Measurements from ENCODE around the gene JAKMIP2. TPM values are rescaled to one million over a fixed set of nuclear protein-coding genes. Genes with fewer than 3 reads are reported as not detected.

The JAKMIP2 gene
- total RNA-seq, 1 donor from 2014 or later: not detected

DNA sequence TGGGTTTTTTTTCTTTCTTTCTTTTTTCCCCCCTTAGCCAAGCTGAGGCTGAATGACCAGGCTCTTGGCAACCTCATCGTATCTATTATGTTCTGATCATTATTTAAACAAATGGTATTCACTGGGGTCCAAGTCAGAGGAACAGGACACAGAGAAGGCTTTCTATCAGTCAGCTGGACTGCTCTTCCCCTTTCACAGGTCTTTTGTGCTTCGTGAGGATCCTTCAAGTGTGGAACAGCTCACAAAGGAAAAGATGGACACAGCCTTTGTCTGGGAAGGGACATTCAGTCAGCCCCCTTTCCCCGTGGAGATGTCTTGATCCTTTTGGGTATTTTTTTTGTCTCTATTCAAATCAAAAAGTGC lies 218.4 kb downstream of the JAKMIP2 start:
- Histone ChIP-seq H3K36me3 (ENCODE audit: control insufficient read depth, insufficient read depth, low read length) (no peaks in the 10 kb centered on the region), H3K4me3 (ENCODE audit: low read depth, low read length) (no peak overlapping the region), H3K27me3 (ENCODE audit: control insufficient read depth, insufficient read depth, low read length) (no peaks in the 10 kb centered on the region)
- FAIRE-seq (no peak), DNase-seq (ENCODE audit: low read depth) (no peak)
- TF ChIP-seq, protein P1, sequence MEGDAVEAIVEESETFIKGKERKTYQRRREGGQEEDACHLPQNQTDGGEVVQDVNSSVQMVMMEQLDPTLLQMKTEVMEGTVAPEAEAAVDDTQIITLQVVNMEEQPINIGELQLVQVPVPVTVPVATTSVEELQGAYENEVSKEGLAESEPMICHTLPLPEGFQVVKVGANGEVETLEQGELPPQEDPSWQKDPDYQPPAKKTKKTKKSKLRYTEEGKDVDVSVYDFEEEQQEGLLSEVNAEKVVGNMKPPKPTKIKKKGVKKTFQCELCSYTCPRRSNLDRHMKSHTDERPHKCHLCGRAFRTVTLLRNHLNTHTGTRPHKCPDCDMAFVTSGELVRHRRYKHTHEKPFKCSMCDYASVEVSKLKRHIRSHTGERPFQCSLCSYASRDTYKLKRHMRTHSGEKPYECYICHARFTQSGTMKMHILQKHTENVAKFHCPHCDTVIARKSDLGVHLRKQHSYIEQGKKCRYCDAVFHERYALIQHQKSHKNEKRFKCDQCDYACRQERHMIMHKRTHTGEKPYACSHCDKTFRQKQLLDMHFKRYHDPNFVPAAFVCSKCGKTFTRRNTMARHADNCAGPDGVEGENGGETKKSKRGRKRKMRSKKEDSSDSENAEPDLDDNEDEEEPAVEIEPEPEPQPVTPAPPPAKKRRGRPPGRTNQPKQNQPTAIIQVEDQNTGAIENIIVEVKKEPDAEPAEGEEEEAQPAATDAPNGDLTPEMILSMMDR (IDR thresholded peaks at IDR 0.05; ENCODE audit: insufficient read depth, low read length, severe bottlenecking): no peak

DNA sequence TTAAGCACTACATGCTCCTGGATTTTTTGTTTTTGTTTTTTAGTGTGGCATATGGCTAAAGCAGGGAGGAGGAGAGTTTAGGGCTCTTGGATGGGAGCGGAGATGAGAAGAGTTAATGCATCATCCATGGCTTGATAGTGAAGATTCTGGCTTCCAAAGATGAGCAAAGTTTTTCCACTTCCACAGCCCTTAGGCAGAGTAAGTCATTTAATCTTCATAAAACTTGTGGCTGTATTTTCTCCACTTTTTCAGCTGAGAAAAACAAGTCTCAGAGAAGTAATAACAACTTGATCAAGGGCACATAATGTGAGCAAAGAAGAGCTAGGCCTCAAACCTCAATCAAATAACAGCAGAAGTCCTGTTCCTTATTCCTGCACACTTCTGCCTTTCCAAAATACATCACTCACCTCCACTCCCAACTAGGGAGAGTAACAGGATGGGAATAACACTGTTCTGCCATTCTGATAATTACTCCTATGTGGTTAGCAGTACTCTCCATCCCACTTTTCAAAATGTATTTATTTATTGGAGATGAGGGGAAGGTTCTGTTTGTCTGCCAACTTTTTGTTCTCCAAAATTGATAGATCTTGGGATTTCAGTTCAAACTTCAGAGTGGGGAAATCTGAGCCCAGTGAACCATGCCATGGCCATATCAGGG lies 218.9 kb downstream of the JAKMIP2 start:
- H3K4me3 ChIP-seq (ENCODE audit: low read depth, low read length): no peak overlapping the region
- TF ChIP-seq, protein P1 (IDR thresholded peaks at IDR 0.05; ENCODE audit: insufficient read depth, low read length, severe bottlenecking): no peak
- H3K36me3 ChIP-seq (ENCODE audit: control insufficient read depth, insufficient read depth, low read length): no peaks in the 10 kb centered on the region
- FAIRE-seq (no peak), DNase-seq (ENCODE audit: low read depth) (no peak)
- H3K27me3 ChIP-seq (ENCODE audit: control insufficient read depth, insufficient read depth, low read length): no peaks in the 10 kb centered on the region

DNA sequence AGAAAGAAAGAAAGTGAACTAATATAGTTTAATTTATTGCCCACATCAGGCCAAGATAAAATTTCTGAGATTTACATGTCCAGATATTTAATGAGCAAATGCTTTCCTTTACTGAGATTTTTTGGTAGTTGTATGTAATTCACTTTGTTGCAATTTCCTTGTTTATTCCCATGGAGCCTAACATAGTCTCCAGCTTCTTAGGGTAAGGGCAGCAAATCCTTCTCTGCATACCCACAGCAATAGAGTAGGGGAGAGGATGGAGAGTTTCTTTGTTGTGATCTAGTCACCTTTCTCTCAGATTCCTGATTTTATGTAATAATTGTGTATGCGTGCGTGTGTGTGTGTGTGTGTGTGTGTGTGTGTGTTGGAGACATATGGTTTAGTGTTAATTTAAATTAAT lies 221.1 kb downstream of the JAKMIP2 start:
- DNase-seq (ENCODE audit: low read depth) (no peak), FAIRE-seq (no peak)
- Histone ChIP-seq H3K36me3 (ENCODE audit: control insufficient read depth, insufficient read depth, low read length) (no peaks in the 10 kb centered on the region), H3K27me3 (ENCODE audit: control insufficient read depth, insufficient read depth, low read length) (no peaks in the 10 kb centered on the region), H3K4me3 (ENCODE audit: low read depth, low read length) (no peak overlapping the region)
- TF ChIP-seq, protein P1 (IDR thresholded peaks at IDR 0.05; ENCODE audit: insufficient read depth, low read length, severe bottlenecking): no peak

DNA sequence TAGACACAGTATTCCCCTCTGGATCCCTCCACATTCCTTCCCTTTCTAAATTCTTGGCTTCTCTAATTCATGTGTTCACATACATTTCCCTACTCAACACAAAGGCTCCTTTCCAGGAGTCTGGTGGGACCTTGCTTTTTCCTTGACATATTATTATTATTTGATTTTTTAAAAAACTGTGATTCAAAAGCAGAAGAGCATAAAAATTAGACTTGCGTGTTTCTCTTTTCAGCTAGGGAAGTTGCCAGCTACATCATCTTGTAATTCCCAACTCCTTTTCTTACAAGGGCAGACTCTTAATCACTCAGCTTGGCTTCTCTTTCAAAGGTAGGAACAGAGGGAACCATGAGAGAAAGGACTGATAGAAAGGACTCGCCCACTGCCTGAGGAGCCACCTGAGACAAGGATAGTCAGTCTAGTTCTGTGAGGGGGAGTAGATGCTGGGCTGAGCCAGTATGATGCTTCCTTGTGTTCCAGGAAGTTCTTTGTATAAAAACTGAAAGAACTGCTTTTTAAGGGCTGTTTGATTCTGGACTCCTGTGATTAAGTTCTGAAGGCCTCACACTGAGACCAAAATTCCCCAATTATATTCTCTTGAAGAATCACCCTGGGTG lies 221.7 kb downstream of the JAKMIP2 start:
- DNase-seq (ENCODE audit: low read depth) (peak; percentile 7), FAIRE-seq (no peak)
- Histone ChIP-seq H3K4me3 (ENCODE audit: low read depth, low read length) (no peak overlapping the region), H3K27me3 (ENCODE audit: control insufficient read depth, insufficient read depth, low read length) (no peaks in the 10 kb centered on the region), H3K36me3 (ENCODE audit: control insufficient read depth, insufficient read depth, low read length) (no peaks in the 10 kb centered on the region)
- TF ChIP-seq, protein P1 (IDR thresholded peaks at IDR 0.05; ENCODE audit: insufficient read depth, low read length, severe bottlenecking): no peak

DNA sequence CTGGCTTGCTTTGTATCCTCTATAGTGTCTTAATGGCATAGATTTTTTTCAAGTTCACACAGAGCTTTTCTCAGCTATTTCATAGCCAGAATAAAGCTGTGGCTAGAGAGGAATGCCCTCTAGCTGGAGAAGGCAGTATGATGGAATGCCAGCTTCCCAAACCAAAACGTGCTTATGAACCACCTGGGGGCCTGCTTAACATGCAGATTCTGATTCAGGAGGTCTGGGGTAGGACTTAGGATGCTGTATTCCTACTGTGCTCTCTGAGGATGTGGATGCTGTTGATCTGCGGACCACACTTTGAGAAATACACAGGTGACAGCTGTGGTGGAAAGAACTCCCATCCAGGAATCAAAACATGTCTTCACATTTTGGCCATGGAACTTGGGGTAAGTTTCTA lies 222.8 kb downstream of the JAKMIP2 start:
- Histone ChIP-seq H3K27me3 (ENCODE audit: control insufficient read depth, insufficient read depth, low read length) (no peaks in the 10 kb centered on the region), H3K4me3 (ENCODE audit: low read depth, low read length) (no peak overlapping the region), H3K36me3 (ENCODE audit: control insufficient read depth, insufficient read depth, low read length) (no peaks in the 10 kb centered on the region)
- TF ChIP-seq, protein P1 (IDR thresholded peaks at IDR 0.05; ENCODE audit: insufficient read depth, low read length, severe bottlenecking): peak; percentile 9
- DNase-seq (ENCODE audit: low read depth): peak; percentile 5
- no peak for FAIRE-seq

DNA sequence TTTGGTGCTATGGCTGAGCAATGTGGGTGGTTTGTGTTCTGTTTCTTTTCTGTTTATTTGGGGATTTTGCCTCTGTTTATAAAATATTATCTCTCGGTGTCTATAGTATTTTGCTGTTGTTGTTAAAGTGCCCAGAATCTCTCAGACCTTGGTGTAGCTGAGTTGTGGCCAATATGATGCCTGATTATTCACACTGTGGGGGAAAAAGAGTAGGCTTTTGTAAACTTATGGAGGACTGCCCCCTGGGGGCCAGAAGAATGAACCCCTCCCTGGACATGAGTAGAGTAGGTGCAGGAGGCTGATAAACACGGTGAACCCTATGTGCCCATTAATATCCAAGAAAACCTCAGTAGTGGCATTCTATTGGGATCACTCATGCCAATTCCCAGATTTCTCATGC lies 223.7 kb downstream of the JAKMIP2 start:
- H3K36me3 ChIP-seq (ENCODE audit: control insufficient read depth, insufficient read depth, low read length): no peaks in the 10 kb centered on the region
- peak; percentile 57 for DNase-seq (ENCODE audit: low read depth)
- TF ChIP-seq, protein P1 (IDR thresholded peaks at IDR 0.05; ENCODE audit: insufficient read depth, low read length, severe bottlenecking): peak; percentile 61
- H3K27me3 ChIP-seq (ENCODE audit: control insufficient read depth, insufficient read depth, low read length): no peaks in the 10 kb centered on the region
- H3K4me3 ChIP-seq (ENCODE audit: low read depth, low read length): no peak overlapping the region
- no peak for FAIRE-seq

Measured in bronchial epithelial cell (primary cell).